Uterus (tissue), 4 donors: ENCODE measurements around the gene TMEM218. TPM values are rescaled to one million over a fixed set of nuclear protein-coding genes. Genes with fewer than 3 reads are reported as not detected.
"Not testable (repeated sequence)": the region's sequence is repeated elsewhere in the genome, so short reads cannot be mapped to it uniquely, and the experiment has no call there.

Source experiments
- DNase-seq, 2 donors: peaks; one replicate each; pipeline ENCODE4 v3.0.0-alpha.2; 2019 to 2020
- H3K27ac ChIP-seq, 2 donors: fragments of 200-600 bp; sonication (generic); 1 replicate in 1 of 2; 2 replicates in 1 of 2; pipeline ENCODE4 v1.5.1; 2016 to 2018
- H3K27me3 ChIP-seq, 2 donors: fragments of 200-600 bp; sonication (generic); one replicate each; pipeline ENCODE4 v1.5.1; 2018 to 2019; ENCODE audit warnings: control low read depth in 1 of 2
- H3K36me3 ChIP-seq, 2 donors: fragments of 200-600 bp; sonication (generic); one replicate each; pipeline ENCODE4 v1.5.1; 2019; ENCODE audit warnings: control low read depth in 1 of 2
- H3K4me1 ChIP-seq, 2 donors: fragments of 200-600 bp; sonication (generic); one replicate each; pipeline ENCODE4 v1.5.1; 2018 to 2019; ENCODE audit warnings: control low read depth in 1 of 2
- H3K4me3 ChIP-seq, 2 donors: fragments of 200-600 bp; sonication (generic); 1 replicate in 1 of 2; 2 replicates in 1 of 2; pipeline ENCODE4 v1.5.1; 2018 to 2019; ENCODE audit warnings: mild to moderate bottlenecking in 1 of 2
- H3K9me3 ChIP-seq, 2 donors: fragments of 200-600 bp; sonication (generic); one replicate each; pipeline ENCODE4 v1.5.1; 2019; ENCODE audit warnings: control low read depth in 1 of 2
- POLR2A ChIP-seq, 2 donors: fragments of 450-650 bp; IDR thresholded peaks; one replicate each; pipeline ENCODE4 v1.6.1; 2016; ENCODE audit warnings: antibody characterized with exemption in 2 of 2, mild to moderate bottlenecking in 1 of 2, moderate library complexity in 1 of 2
- intact Hi-C: fragments of 100-400 bp; cut with DNase I; formaldehyde crosslinking; loops from one replicate; pipeline ENCODE4 v1.15.1; 2023; ENCODE audit warnings: low total_unique reads
- total RNA-seq, 4 donors: library from RNA; depleted of rRNA in 3 of 4; stranded (reverse); fragments of >200 nt in 3 of 4; gene quantifications; one replicate each; pipeline versions ENCODE4 v1.1.0 to v1.2.4, GENCODE V29; 2014 to 2023
- TF ChIP-seq, protein P1 (sequence below), 4 experiments: fragments of 200-600 bp in 2 of 4; fragments of 450-650 bp in 2 of 4; sonication (generic) in 2 of 4; IDR thresholded peaks; one replicate each; pipeline ENCODE4 v1.5.1; 2016 to 2019; ENCODE audit warnings: antibody characterized with exemption in 4 of 4, mild to moderate bottlenecking in 2 of 4, moderate library complexity in 1 of 4
- donor health status: DM: yes; HTN: yes; CAD: no.

TMEM218 gene
- total RNA-seq, 4 donors from 2014 or later, result 3.2 to 45.9 (median 12.0) TPM

DNA sequence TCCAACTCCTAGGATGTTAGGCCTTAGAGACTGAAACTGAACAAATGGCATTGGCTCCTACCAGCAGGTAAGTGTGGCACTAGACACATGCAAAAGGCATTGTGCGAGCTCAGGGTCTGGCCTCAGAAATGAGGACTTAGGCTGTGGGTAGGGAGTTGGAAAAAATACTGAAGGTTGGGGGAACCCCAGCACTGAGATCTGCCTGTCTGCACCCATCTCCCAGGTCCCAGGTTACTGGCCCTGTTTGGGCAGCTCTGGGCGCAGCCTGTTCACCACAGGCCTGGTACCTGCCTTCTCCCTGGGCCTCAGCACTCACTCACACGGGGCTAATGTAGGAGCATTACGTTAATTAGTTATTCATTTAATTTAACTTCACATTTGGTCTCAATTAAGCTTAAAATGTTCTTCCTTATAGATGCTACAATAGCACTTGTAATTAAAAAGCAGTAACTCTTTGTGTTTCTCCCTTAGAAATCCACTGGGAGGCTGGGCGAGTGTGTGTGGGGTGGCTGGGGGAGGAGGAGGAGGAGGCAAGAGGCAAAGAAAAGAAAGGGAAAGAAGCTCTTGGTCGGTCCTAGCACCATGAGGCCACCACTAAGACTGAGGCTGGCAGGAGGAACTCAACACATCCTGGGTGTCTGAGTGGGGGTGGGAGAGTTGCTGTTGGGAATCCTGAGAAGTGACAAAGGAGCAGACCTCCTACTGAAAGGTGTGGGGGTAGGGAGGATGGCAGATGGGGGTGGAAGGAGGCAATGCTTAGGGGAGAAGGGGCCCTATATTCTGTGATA, 19.4 kb downstream of the TMEM218 start:
- Histone ChIP-seq H3K4me1 (no peaks in the 10 kb centered on the region), H3K27ac (no peak overlapping the region)

DNA sequence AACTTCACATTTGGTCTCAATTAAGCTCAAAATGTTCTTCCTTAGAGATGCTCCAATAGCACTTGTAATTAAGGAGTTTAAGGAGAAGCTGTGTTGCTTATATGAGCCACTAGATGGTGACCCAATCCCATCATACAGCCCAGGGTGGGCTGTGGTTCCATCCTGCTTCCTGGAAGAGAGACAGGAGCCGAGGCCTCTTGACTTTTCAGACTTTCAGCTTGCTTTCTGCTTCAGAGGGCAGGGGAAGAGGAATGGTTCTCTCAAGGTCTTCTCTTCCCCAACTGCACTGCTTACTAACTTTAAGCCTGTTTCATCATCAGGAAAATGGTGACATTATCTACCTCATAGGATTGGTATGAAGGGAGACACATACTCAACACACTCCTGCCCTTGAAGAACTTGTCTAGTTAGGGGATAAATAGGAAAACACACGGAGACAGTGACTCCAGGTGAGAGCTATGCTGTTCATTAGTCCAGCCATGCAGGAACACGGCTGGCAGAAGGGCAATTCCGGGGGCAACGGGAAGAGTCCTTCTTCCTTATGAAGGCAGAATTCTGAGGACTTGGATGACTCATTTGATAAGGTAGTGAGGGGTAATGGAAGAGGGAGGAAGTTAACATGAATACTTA, 20.1 kb downstream of the TMEM218 start:
- intact Hi-C loops, result no loop called here
- Histone ChIP-seq H3K4me1 (no peaks in the 10 kb centered on the region), H3K9me3 (no peaks in the 10 kb centered on the region), H3K4me3 (no peak overlapping the region), H3K27ac (no peak overlapping the region), H3K36me3 (no peaks in the 10 kb centered on the region), H3K27me3 (no peaks in the 10 kb centered on the region)
- TF ChIP-seq, protein P1, sequence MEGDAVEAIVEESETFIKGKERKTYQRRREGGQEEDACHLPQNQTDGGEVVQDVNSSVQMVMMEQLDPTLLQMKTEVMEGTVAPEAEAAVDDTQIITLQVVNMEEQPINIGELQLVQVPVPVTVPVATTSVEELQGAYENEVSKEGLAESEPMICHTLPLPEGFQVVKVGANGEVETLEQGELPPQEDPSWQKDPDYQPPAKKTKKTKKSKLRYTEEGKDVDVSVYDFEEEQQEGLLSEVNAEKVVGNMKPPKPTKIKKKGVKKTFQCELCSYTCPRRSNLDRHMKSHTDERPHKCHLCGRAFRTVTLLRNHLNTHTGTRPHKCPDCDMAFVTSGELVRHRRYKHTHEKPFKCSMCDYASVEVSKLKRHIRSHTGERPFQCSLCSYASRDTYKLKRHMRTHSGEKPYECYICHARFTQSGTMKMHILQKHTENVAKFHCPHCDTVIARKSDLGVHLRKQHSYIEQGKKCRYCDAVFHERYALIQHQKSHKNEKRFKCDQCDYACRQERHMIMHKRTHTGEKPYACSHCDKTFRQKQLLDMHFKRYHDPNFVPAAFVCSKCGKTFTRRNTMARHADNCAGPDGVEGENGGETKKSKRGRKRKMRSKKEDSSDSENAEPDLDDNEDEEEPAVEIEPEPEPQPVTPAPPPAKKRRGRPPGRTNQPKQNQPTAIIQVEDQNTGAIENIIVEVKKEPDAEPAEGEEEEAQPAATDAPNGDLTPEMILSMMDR (IDR thresholded peaks at IDR 0.05), result peak; percentile 42 to 74 (median 60)
- TF ChIP-seq POLR2A (IDR thresholded peaks at IDR 0.05), result no peak
- DNase-seq, result no peak

More for the DNA sequence above, 19.4 kb downstream of the TMEM218 start:
- DNase-seq, result no peak
- no peaks in the 10 kb centered on the region for H3K36me3 ChIP-seq
- TF ChIP-seq, protein P1 (IDR thresholded peaks at IDR 0.05), result no peak
- TF ChIP-seq POLR2A (IDR thresholded peaks at IDR 0.05), result no peak
- intact Hi-C loops, result no loop called here
- no peaks in the 10 kb centered on the region for H3K27me3 ChIP-seq
- H3K4me3 ChIP-seq, result no peak overlapping the region
- no peaks in the 10 kb centered on the region for H3K9me3 ChIP-seq

DNA sequence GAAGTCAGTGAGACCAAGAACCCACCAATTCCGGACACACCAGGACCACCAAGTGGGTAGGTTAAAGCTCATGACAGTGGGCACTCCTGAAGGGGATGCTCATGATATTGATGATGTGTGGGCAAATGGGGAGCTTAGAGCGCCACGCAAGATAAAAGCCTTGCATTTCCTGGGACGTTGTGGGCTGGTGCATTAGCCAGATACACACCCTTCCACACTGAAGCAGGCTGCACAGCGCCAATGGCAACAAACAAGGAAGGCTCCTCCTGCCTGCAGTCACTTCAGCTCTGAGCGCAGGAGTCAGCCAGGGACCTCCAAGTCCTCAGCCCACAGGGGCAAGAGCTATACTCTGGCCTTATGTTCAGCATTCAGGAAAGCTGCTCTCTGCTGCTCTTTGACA, 20.6 kb downstream of the TMEM218 start:
- DNase-seq, result no peak
- Histone ChIP-seq H3K9me3 (no peaks in the 10 kb centered on the region), H3K36me3 (no peaks in the 10 kb centered on the region), H3K4me1 (no peaks in the 10 kb centered on the region), H3K27ac (no peak overlapping the region), H3K4me3 (no peak overlapping the region), H3K27me3 (no peaks in the 10 kb centered on the region)
- no peak for TF ChIP-seq POLR2A (IDR thresholded peaks at IDR 0.05)
- TF ChIP-seq, protein P1 (IDR thresholded peaks at IDR 0.05), result no peak
- intact Hi-C loops, result no loop called here

DNA sequence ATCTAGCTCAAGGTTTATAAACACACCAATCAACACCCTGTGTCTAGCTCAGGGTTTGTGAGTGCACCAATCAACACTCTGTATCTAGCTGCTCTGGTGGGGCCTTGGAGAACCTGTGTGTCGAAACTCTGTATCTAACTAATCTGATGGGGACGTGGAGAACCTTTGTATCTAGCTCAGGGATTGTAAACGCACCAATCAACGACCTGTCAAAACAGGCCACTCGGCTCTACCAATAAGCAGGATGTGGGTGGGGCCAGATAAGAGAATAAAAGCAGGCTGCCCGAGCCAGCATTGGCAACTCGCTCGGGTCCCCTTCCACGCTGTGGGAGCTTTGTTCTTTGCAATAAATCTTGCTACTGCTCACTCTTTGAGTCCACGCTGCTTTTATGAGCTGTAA, 21.3 kb downstream of the TMEM218 start:
- H3K9me3 ChIP-seq, H3K27ac ChIP-seq, H3K36me3 ChIP-seq, DNase-seq, H3K4me1 ChIP-seq, H3K4me3 ChIP-seq, intact Hi-C loops, H3K27me3 ChIP-seq: not testable (repeated sequence)

DNA sequence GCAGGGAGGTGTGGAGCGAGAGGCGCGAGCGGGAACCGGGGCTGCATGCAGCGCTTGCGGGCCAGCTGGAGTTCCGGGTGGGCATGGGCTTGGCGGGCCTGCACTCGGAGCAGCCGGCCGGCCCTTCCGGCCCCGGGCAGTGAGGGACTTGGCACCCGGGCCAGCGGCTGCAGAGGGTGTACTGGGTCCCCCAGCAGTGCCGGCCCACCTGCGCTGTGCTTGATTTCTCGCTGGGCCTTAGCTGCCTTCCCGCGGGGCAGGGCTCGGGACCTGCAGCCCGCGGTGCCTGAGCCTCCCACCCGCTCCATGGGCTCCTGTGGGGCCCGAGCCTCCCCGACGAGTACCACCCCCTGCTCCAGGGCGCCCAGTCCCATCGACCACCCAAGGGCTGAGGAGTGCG, 21.9 kb downstream of the TMEM218 start:
- H3K27me3 ChIP-seq, intact Hi-C loops, DNase-seq, H3K9me3 ChIP-seq, H3K4me1 ChIP-seq, H3K36me3 ChIP-seq, H3K4me3 ChIP-seq, H3K27ac ChIP-seq: not testable (repeated sequence)
